H9 (cell line): ENCODE data around the gene FFAR3. TPM values are rescaled to one million over a fixed set of nuclear protein-coding genes. Genes with fewer than 3 reads are reported as not detected.

Source experiments
- DNase-seq: peaks from one replicate; pipeline ENCODE4 v3.0.0-alpha.2; 2017
- H2AFZ ChIP-seq: one replicate; pipeline ENCODE4 v1.6.1; 2013; ENCODE audit warnings: mild to moderate bottlenecking, low read length, control low read depth, moderate library complexity
- H2AK5ac ChIP-seq: 2 replicates; pipeline ENCODE4 v1.6.1; 2013; ENCODE audit warnings: low read length, control low read depth, mixed read lengths; ENCODE audit not compliant: insufficient read length
- H2BK120ac ChIP-seq: one replicate; pipeline ENCODE4 v1.6.1; 2013; ENCODE audit warnings: low read depth, mild to moderate bottlenecking, low read length, control low read depth, inconsistent platforms; ENCODE audit not compliant: poor library complexity, severe bottlenecking
- H2BK12ac ChIP-seq: 2 replicates; pipeline ENCODE4 v1.6.1; 2013; ENCODE audit warnings: low read length, control low read depth, mixed read lengths, low read depth; ENCODE audit not compliant: insufficient read length
- H2BK15ac ChIP-seq: 2 replicates; pipeline ENCODE4 v1.6.1; 2013; ENCODE audit warnings: low read depth, low read length, control low read depth
- H2BK20ac ChIP-seq: one replicate; pipeline ENCODE4 v1.6.1; 2013; ENCODE audit warnings: low read depth, mild to moderate bottlenecking, low read length, control low read depth, inconsistent platforms; ENCODE audit not compliant: poor library complexity, severe bottlenecking
- H2BK5ac ChIP-seq: 2 replicates; pipeline ENCODE4 v1.6.1; 2013; ENCODE audit warnings: low read length, control low read depth, mixed read lengths; ENCODE audit not compliant: insufficient read length
- H3K14ac ChIP-seq: 2 replicates; pipeline ENCODE4 v1.6.1; 2013; ENCODE audit warnings: low read length, control low read depth; ENCODE audit not compliant: insufficient read depth
- H3K18ac ChIP-seq: 2 replicates; pipeline ENCODE4 v1.6.1; 2013; ENCODE audit warnings: low read depth, mild to moderate bottlenecking, mixed read lengths, low read length, control low read depth; ENCODE audit not compliant: insufficient read length
- H3K23ac ChIP-seq: 2 replicates; pipeline ENCODE4 v1.6.1; 2013; ENCODE audit warnings: low read length, control low read depth, mixed read lengths, low read depth; ENCODE audit not compliant: insufficient read length
- H3K23me2 ChIP-seq: 2 replicates; pipeline ENCODE4 v1.6.1; 2013; ENCODE audit warnings: low read depth, mild to moderate bottlenecking, mixed read lengths, low read length, control low read depth; ENCODE audit not compliant: insufficient read length, poor library complexity, severe bottlenecking
- H3K27ac ChIP-seq: 2 replicates; pipeline ENCODE4 v1.5.1; 2013; ENCODE audit warnings: low read length, control low read depth, mixed read lengths, low read depth; ENCODE audit not compliant: insufficient read length
- H3K27me3 ChIP-seq: 2 replicates; pipeline ENCODE4 v1.6.1; 2013; ENCODE audit warnings: low read length, control low read depth, inconsistent platforms; ENCODE audit not compliant: insufficient read depth
- H3K4ac ChIP-seq: 2 replicates; pipeline ENCODE4 v1.6.1; 2013; ENCODE audit warnings: low read depth, mild to moderate bottlenecking, control low read depth, inconsistent platforms, low read length, moderate library complexity
- H3K4me1 ChIP-seq: 2 replicates; pipeline ENCODE4 v1.6.1; 2013; ENCODE audit warnings: low read length, control low read depth, inconsistent platforms; ENCODE audit not compliant: insufficient read depth
- H3K4me2 ChIP-seq: 2 replicates; pipeline ENCODE4 v1.6.1; 2013; ENCODE audit warnings: low read length, control low read depth, mixed read lengths; ENCODE audit not compliant: insufficient read length, insufficient read depth
- H3K56ac ChIP-seq: 2 replicates; pipeline ENCODE4 v1.6.1; 2013; ENCODE audit warnings: low read depth, mild to moderate bottlenecking, mixed read lengths, low read length, control low read depth; ENCODE audit not compliant: insufficient read length
- H3K79me1 ChIP-seq: 2 replicates; pipeline ENCODE4 v1.6.1; 2013; ENCODE audit warnings: low read depth, mild to moderate bottlenecking, moderate library complexity, low read length, control low read depth, inconsistent platforms; ENCODE audit not compliant: insufficient read depth, poor library complexity, severe bottlenecking
- H3K79me2 ChIP-seq: 2 replicates; pipeline ENCODE4 v1.6.1; 2013; ENCODE audit warnings: low read length, control low read depth, inconsistent platforms; ENCODE audit not compliant: insufficient read depth
- H3K9ac ChIP-seq: 2 replicates; pipeline ENCODE4 v1.6.1; 2013; ENCODE audit warnings: low read length, control low read depth, mixed read lengths; ENCODE audit not compliant: insufficient read length; ENCODE audit errors: extremely low read depth
- H3K9me3 ChIP-seq: one replicate; pipeline ENCODE4 v1.6.1; 2013; ENCODE audit warnings: low read depth, low read length, inconsistent platforms; ENCODE audit not compliant: control insufficient read depth
- H3T11ph ChIP-seq: one replicate; pipeline ENCODE4 v1.6.1; 2013; ENCODE audit warnings: mild to moderate bottlenecking, low read length, control low read depth, inconsistent platforms
- H4K20me1 ChIP-seq: one replicate; pipeline ENCODE4 v1.6.1; 2013; ENCODE audit not compliant: control insufficient read depth, insufficient read length, insufficient read depth
- H4K5ac ChIP-seq: 2 replicates; pipeline ENCODE4 v1.6.1; 2013; ENCODE audit warnings: low read depth, mild to moderate bottlenecking, mixed read lengths, low read length, control low read depth; ENCODE audit not compliant: insufficient read length
- H4K8ac ChIP-seq: replicated peaks from 2 replicates; pipeline ENCODE4 v1.6.1; 2013; ENCODE audit warnings: low read length, control low read depth, mixed read lengths, low read depth; ENCODE audit not compliant: insufficient read length
- H4K91ac ChIP-seq: 2 replicates; pipeline ENCODE4 v1.6.1; 2013; ENCODE audit warnings: low read depth, mild to moderate bottlenecking, moderate library complexity, mixed read lengths, low read length, control low read depth; ENCODE audit not compliant: insufficient read length
- H3K27ac Mint-ChIP-seq, 3 experiments: 2 replicates in 2 of 3; 3 replicates in 1 of 3; pipeline ENCODE4 v1.8.0; 2020 to 2021; ENCODE audit warnings: mixed read lengths in 3 of 3, mild to moderate bottlenecking in 1 of 3, moderate library complexity in 1 of 3
- H3K27me3 Mint-ChIP-seq: 2 replicates; pipeline ENCODE4 v1.8.0; 2021; ENCODE audit warnings: low read depth, mild to moderate bottlenecking, moderate library complexity, mixed read lengths
- H3K36me3 Mint-ChIP-seq, 3 experiments: 2 replicates in 2 of 3; 3 replicates in 1 of 3; pipeline ENCODE4 v1.8.0; 2020 to 2021; ENCODE audit warnings: low read depth in 3 of 3, mixed read lengths in 3 of 3; ENCODE audit not compliant: insufficient read depth in 1 of 3
- H3K4me1 Mint-ChIP-seq, 2 experiments: 2 replicates each; pipeline ENCODE4 v1.8.0; 2020; ENCODE audit warnings: mixed read lengths in 2 of 2
- H3K4me3 Mint-ChIP-seq, 2 experiments: 2 replicates in 1 of 2; 3 replicates in 1 of 2; pipeline ENCODE4 v1.8.0; 2020 to 2021; ENCODE audit warnings: mild to moderate bottlenecking in 2 of 2, mixed read lengths in 2 of 2, moderate library complexity in 1 of 2
- H3K9me3 Mint-ChIP-seq, 2 experiments: 2 replicates in 1 of 2; 3 replicates in 1 of 2; pipeline ENCODE4 v1.8.0; 2020; ENCODE audit warnings: mild to moderate bottlenecking in 2 of 2, mixed read lengths in 2 of 2, moderate library complexity in 1 of 2
- CTCF ChIP-seq: fragments of 200-600 bp; sonication (generic); conservative IDR thresholded peaks from 3 replicates; pipeline ENCODE4 v1.8.0; 2021; ENCODE audit warnings: antibody characterized with exemption, mild to moderate bottlenecking
- WGBS: extraction: QIAGEN DNeasy Blood & Tissue Kit; methylation state at CpG from one replicate; pipeline ENCODE4 v1.1.7; 2013; ENCODE audit warnings: missing lambda C conversion rate, low lambda C conversion rate, mixed read lengths; ENCODE audit not compliant: insufficient read length; ENCODE audit errors: extremely low coverage; 5-methylcytosine and 5-hydroxymethylcytosine counted together
- total RNA-seq: library from RNA; stranded (reverse); gene quantifications from 2 replicates; pipeline ENCODE4 v1.2.1, GENCODE V29; 2021

FFAR3 gene
- total RNA-seq, 1 experiment from 2014 or later, result not detected

- Histone ChIP-seq H3K27me3 (no peaks in the 10 kb centered on the region), H3K4me1 (no peaks in the 10 kb centered on the region), H3T11ph (no peak overlapping the region), H2BK15ac (no peak overlapping the region), H3K9ac (no peak overlapping the region), H2BK120ac (no peak overlapping the region), H4K91ac (no peak overlapping the region), H3K27ac (no peak overlapping the region), H2BK12ac (no peak overlapping the region), H2AFZ (no peak overlapping the region), H3K4ac (no peak overlapping the region), H2BK20ac (no peak overlapping the region), H3K18ac (no peak overlapping the region), H4K20me1 (no peaks in the 10 kb centered on the region), H3K23me2 (no peaks in the 10 kb centered on the region), H3K9me3 (no peaks in the 10 kb centered on the region), H3K4me2 (no peak overlapping the region), H3K79me2 (no peaks in the 10 kb centered on the region), H3K23ac (no peak overlapping the region), H3K79me1 (no peaks in the 10 kb centered on the region), H4K8ac (no peak overlapping the region), H4K5ac (no peak overlapping the region), H2AK5ac (no peak overlapping the region), H3K14ac (no peak overlapping the region), H2BK5ac (no peak overlapping the region), H3K56ac (no peak overlapping the region)
- peaks cover 16% of the 10 kb centered on the region for H3K27me3 Mint-ChIP-seq
- TF ChIP-seq CTCF, result no peak
- no peak for DNase-seq
- no CpG with 5 or more reads among the region's 14 CpGs for WGBS
- no peaks in the 10 kb centered on the region for H3K36me3 Mint-ChIP-seq
- H3K9me3 Mint-ChIP-seq, result no peaks in the 10 kb centered on the region
- no peak overlapping the region for H3K4me3 Mint-ChIP-seq
- no peak overlapping the region for H3K27ac Mint-ChIP-seq
- H3K4me1 Mint-ChIP-seq, result peaks cover 0 to 6% of the 10 kb centered on the region in 2 experiments; a peak in 3 of 4 replicates
Measured at GRCh38 chr19:35341565-35342225, 16.6 kb upstream of the FFAR3 start.
